HCT116 (cell line): Measurements from ENCODE around the gene TIE1.

Source experiments
- CTCF ChIP-seq, 3 experiments: fragments of 200-600 bp in 1 of 3; sonication (generic) in 1 of 3; IDR thresholded peaks in 2 of 3; conservative IDR thresholded peaks in 1 of 3; 2 replicates each; pipeline ENCODE4 v1.5.1; 2012 to 2017; ENCODE audit warnings: low read depth in 2 of 3, low read length in 2 of 3, antibody characterized with exemption in 1 of 3, borderline replicate concordance in 1 of 3, control low read depth in 1 of 3, mild to moderate bottlenecking in 1 of 3, mixed read lengths in 1 of 3, mixed run types in 1 of 3, moderate library complexity in 1 of 3; ENCODE audit not compliant: insufficient read depth in 1 of 3
- EGR1 ChIP-seq: IDR thresholded peaks from 2 replicates; pipeline ENCODE4 v1.6.1; 2012; ENCODE audit warnings: low read depth
- EZH2 ChIP-seq: fragments of 200-600 bp; sonication (generic); IDR thresholded peaks from 2 replicates; pipeline ENCODE4 v1.6.1; 2017; ENCODE audit warnings: antibody characterized with exemption, mixed run types
- MAX ChIP-seq: IDR thresholded peaks from 2 replicates; pipeline ENCODE4 v1.6.1; 2012
- POLR2A ChIP-seq: IDR thresholded peaks from 2 replicates; pipeline ENCODE4 v1.7.0; 2011; ENCODE audit warnings: borderline replicate concordance; ENCODE audit not compliant: insufficient read depth, insufficient read length; ENCODE audit errors: extremely low read depth
- POLR2AphosphoS5 ChIP-seq: IDR thresholded peaks from 2 replicates; pipeline ENCODE4 v1.6.1; 2011; ENCODE audit warnings: mild to moderate bottlenecking, low read depth, low read length, moderate library complexity
- REST ChIP-seq: IDR thresholded peaks from 2 replicates; pipeline ENCODE4 v1.6.1; 2012; ENCODE audit warnings: low read depth
- SIN3A ChIP-seq: IDR thresholded peaks from 2 replicates; pipeline ENCODE4 v1.6.1; 2012; ENCODE audit warnings: low read depth
- SP1 ChIP-seq: IDR thresholded peaks from 2 replicates; pipeline ENCODE4 v1.6.1; 2012; ENCODE audit warnings: low read depth
- ZFX ChIP-seq: fragments of 450-650 bp; IDR thresholded peaks from 2 replicates; pipeline ENCODE4 v1.6.1; 2017

- TF ChIP-seq POLR2A (no peak), CTCF (IDR thresholded peaks at IDR 0.05 in 2 of 3, conservative IDR thresholded peaks at IDR 0.05 in 1 of 3; ENCODE audit: borderline replicate concordance in 1 of 3, insufficient read depth in 1 of 3, low read depth in 2 of 3, low read length in 2 of 3) (no peak), SIN3A (no peak), REST (no peak), EZH2 (no peak), ZFX (no peak), SP1 (no peak), EGR1 (no peak), POLR2AphosphoS5 (no peak), MAX (no peak)
These were observed 59.8 kb downstream of the TIE1 start for GRCh38 chr1:43360616-43361015.
